Stomach (tissue), 4 donors: ENCODE data around the gene SLC2A14.
"Not testable (repeated sequence)": the region's sequence is repeated elsewhere in the genome, so short reads cannot be mapped to it uniquely, and the experiment has no call there.

Source experiments
- CTCF ChIP-seq, 7 experiments: fragments of 450-650 bp in 4 of 7; fragments of 200-600 bp in 3 of 7; sonication (generic) in 3 of 7; IDR thresholded peaks; one replicate each; pipeline ENCODE4 v1.5.1; 2016 to 2019; ENCODE audit warnings: antibody characterized with exemption in 7 of 7, control low read depth in 2 of 7, mild to moderate bottlenecking in 1 of 7
- POLR2A ChIP-seq, 4 donors: fragments of 450-650 bp; IDR thresholded peaks; one replicate each; pipeline ENCODE4 v1.6.1; 2016; ENCODE audit warnings: antibody characterized with exemption in 4 of 4, control low read depth in 2 of 4, mild to moderate bottlenecking in 1 of 4, moderate library complexity in 1 of 4
- POLR2AphosphoS5 ChIP-seq, 3 donors: sonication (generic); formaldehyde crosslinking; IDR thresholded peaks; one replicate each; pipeline ENCODE4 v1.6.1; 2016; ENCODE audit warnings: antibody characterized with exemption in 3 of 3

- not testable (repeated sequence) for TF ChIP-seq POLR2A, CTCF, POLR2AphosphoS5 (IDR thresholded peaks at IDR 0.05)
These were observed 33.5 kb downstream of the SLC2A14 start for GRCh38 chr12:7839226-7839625.
